PC-3 (cell line): Measurements from ENCODE around the gene CORIN. TPM values are rescaled to one million over a fixed set of nuclear protein-coding genes. Genes with fewer than 3 reads are reported as not detected.

Experiments used
- ATAC-seq: fragments of 200-7000 bp; cut with Tn5 transposase; 2 replicates; pipeline ENCODE4 v1.9.1; 2020; ENCODE audit warnings: mild to moderate bottlenecking, moderate library complexity
- BruUV-seq: library from RNA; stranded (reverse); fragments of 400-500 nt; replicated peaks from 2 replicates; lab custom pipeline; 2021; lab: Mats Ljungman, UMichigan
- CTCF ChIA-PET: fragments of 300-600 bp; sonication (Branson Sonifier 250); formaldehyde crosslinking; loops from one replicate; lab custom pipeline; 2022; ENCODE audit warnings: antibody characterized with exemption; lab: Charles Lee
- POLR2A ChIA-PET: fragments of 300-600 bp; sonication (Branson Sonifier 250); formaldehyde crosslinking; loops from one replicate; lab custom pipeline; 2022; ENCODE audit warnings: antibody characterized with exemption; ENCODE audit not compliant: unreplicated experiment; lab: Charles Lee
- DNase-seq: peaks from one replicate; pipeline ENCODE4 v3.0.0-alpha.2; 2015
- H2AFZ ChIP-seq: fragments of 300-600 bp; sonication (generic); 2 replicates; pipeline ENCODE4 v1.6.0; 2016; ENCODE audit warnings: antibody characterized with exemption, low read length
- H3F3A ChIP-seq: fragments of 300-600 bp; sonication (generic); one replicate; pipeline ENCODE4 v1.6.0; 2017; ENCODE audit warnings: antibody characterized with exemption, low read length, control low read depth, mild to moderate bottlenecking; ENCODE audit not compliant: unreplicated experiment
- H3K27ac ChIP-seq: fragments of 300-600 bp; sonication (generic); 2 replicates; pipeline ENCODE4 v1.5.1; 2016; ENCODE audit warnings: mild to moderate bottlenecking, low read length
- H3K27me3 ChIP-seq: fragments of 300-600 bp; sonication (generic); 2 replicates; pipeline ENCODE4 v1.6.1; 2016; ENCODE audit warnings: low read length, mixed read lengths
- H3K36me3 ChIP-seq: fragments of 300-600 bp; sonication (generic); 2 replicates; pipeline ENCODE4 v1.6.1; 2016; ENCODE audit warnings: low read depth, mixed run types, low read length, mixed read lengths
- H3K4me1 ChIP-seq: fragments of 300-600 bp; sonication (generic); 2 replicates; pipeline ENCODE4 v1.5.1; 2016; ENCODE audit warnings: low read length; ENCODE audit not compliant: insufficient read depth
- H3K4me2 ChIP-seq: fragments of 300-600 bp; sonication (generic); 2 replicates; pipeline ENCODE4 v1.6.0; 2016; ENCODE audit warnings: low read length
- H3K4me3 ChIP-seq: fragments of 300-600 bp; sonication (generic); 2 replicates; pipeline ENCODE4 v1.5.1; 2016; ENCODE audit warnings: mild to moderate bottlenecking, low read length, mixed read lengths
- H3K79me2 ChIP-seq: fragments of 300-600 bp; sonication (generic); 2 replicates; pipeline ENCODE4 v1.6.1; 2017; ENCODE audit warnings: low read length, mixed read lengths
- H3K9ac ChIP-seq: fragments of 300-600 bp; sonication (generic); 2 replicates; pipeline ENCODE4 v1.6.0; 2016; ENCODE audit warnings: mild to moderate bottlenecking, low read length
- H3K9me2 ChIP-seq: fragments of 300-600 bp; sonication (generic); replicated peaks from 2 replicates; pipeline ENCODE4 v1.6.1; 2016; ENCODE audit warnings: mixed run types, low read length, mixed read lengths
- H3K9me3 ChIP-seq: fragments of 300-600 bp; sonication (generic); 2 replicates; pipeline ENCODE4 v1.6.1; 2016; ENCODE audit warnings: low read length, mixed read lengths
- H4K20me1 ChIP-seq: fragments of 300-600 bp; sonication (generic); 2 replicates; pipeline ENCODE4 v1.6.1; 2016; ENCODE audit warnings: low read length, mixed read lengths
- CTCF ChIP-seq: fragments of 300-600 bp; sonication (generic); conservative IDR thresholded peaks from 2 replicates; pipeline ENCODE4 v1.5.1; 2017; ENCODE audit warnings: antibody characterized with exemption, low read depth, mild to moderate bottlenecking, low read length
- EZH2 ChIP-seq: fragments of 300-600 bp; sonication (generic); IDR thresholded peaks from one replicate; pipeline ENCODE4 v1.6.1; 2017; ENCODE audit warnings: antibody characterized with exemption, mild to moderate bottlenecking, low read length; ENCODE audit not compliant: unreplicated experiment
- EZH2phosphoT487 ChIP-seq: fragments of 300-600 bp; sonication (generic); IDR thresholded peaks from 2 replicates; pipeline ENCODE4 v1.6.1; 2018; ENCODE audit warnings: mild to moderate bottlenecking, antibody characterized with exemption, low read length, borderline replicate concordance
- intact Hi-C: fragments of 100-400 bp; cut with micrococcal nuclease; formaldehyde crosslinking; loops from 2 replicates; pipeline ENCODE4 v1.9.0; 2023
- total RNA-seq: library from RNA; depleted of rRNA; stranded (reverse); fragments of >200 nt; gene quantifications from 2 replicates; pipeline ENCODE4 v1.2.3, GENCODE V29; 2014

CORIN gene
- total RNA-seq, 1 experiment from 2014 or later: not detected

GRCh38 chr4:47703956-47704355 lies 133.9 kb downstream of the CORIN start:
- Histone ChIP-seq H4K20me1 (no peaks in the 10 kb centered on the region), H3K27me3 (0 out of 2 replicates have a peak, but pooled peaks cover 10% of the 10 kb centered on the region), H3K79me2 (no peaks in the 10 kb centered on the region), H3K4me3 (no peak overlapping the region), H3K4me1 (no peaks in the 10 kb centered on the region), H3K9me3 (no peaks in the 10 kb centered on the region), H3K36me3 (no peaks in the 10 kb centered on the region), H3K9me2 (no peaks in the 10 kb centered on the region), H2AFZ (no peak overlapping the region), H3F3A (no peaks in the 10 kb centered on the region), H3K9ac (no peak overlapping the region), H3K27ac (no peak overlapping the region), H3K4me2 (no peak overlapping the region)
- POLR2A ChIA-PET: no interaction called here
- CTCF ChIA-PET: interaction anchor here (3.0 kb wide), 1 partner anchor 133 kb away, joined by 19 read pairs; no protein-coding TSS in a partner anchor
- intact Hi-C loops: loop anchor here (5.0 to 10.0 kb wide), 2 partner anchors 231 to 383 kb away; no protein-coding TSS in a partner anchor
- BruUV-seq: no TSS peak
- TF ChIP-seq CTCF (no peak), EZH2 (no peak), EZH2phosphoT487 (no peak)
- DNase-seq (no peak), ATAC-seq (no peak)

- no peaks in the 10 kb centered on the region for H3K36me3 ChIP-seq
- no peak overlapping the region for H3K4me3 ChIP-seq
- ChIA-PET CTCF (interaction anchor here (0.7 kb wide), 1 partner anchor 134 kb away, joined by 3 read pairs; no protein-coding TSS in a partner anchor), POLR2A (interaction anchor here (0.6 kb wide), 1 partner anchor 399 kb away, joined by 4 read pairs; no protein-coding TSS in a partner anchor)
- H3K9me2 ChIP-seq: no peaks in the 10 kb centered on the region
- no TSS peak for BruUV-seq
- H3F3A ChIP-seq: no peaks in the 10 kb centered on the region
- no peaks in the 10 kb centered on the region for H3K79me2 ChIP-seq
- no peaks in the 10 kb centered on the region for H3K4me1 ChIP-seq
- H3K27me3 ChIP-seq: 0 out of 2 replicates have a peak, but pooled peaks cover 10% of the 10 kb centered on the region
- no peak for DNase-seq
- H3K27ac ChIP-seq: no peak overlapping the region
- intact Hi-C loops: loop anchor here (5.0 to 10.0 kb wide), 2 partner anchors 232 to 384 kb away; no protein-coding TSS in a partner anchor
- H3K4me2 ChIP-seq: no peak overlapping the region
- no peak for ATAC-seq
- no peaks in the 10 kb centered on the region for H4K20me1 ChIP-seq
- no peaks in the 10 kb centered on the region for H3K9me3 ChIP-seq
- H2AFZ ChIP-seq: no peak overlapping the region
- no peak overlapping the region for H3K9ac ChIP-seq
- TF ChIP-seq CTCF: no peak
- no peak for TF ChIP-seq EZH2
- TF ChIP-seq EZH2phosphoT487: no peak
Measured at GRCh38 chr4:47703008-47703407, 134.9 kb downstream of the CORIN start.

GRCh38 chr4:47701286-47701685 lies 136.6 kb downstream of the CORIN start:
- POLR2A ChIA-PET: no interaction called here
- no peaks in the 10 kb centered on the region for H4K20me1 ChIP-seq
- H3K9me2 ChIP-seq: no peaks in the 10 kb centered on the region
- no peak overlapping the region for H3K4me2 ChIP-seq
- no peaks in the 10 kb centered on the region for H3K9me3 ChIP-seq
- intact Hi-C loops: loop anchor here (5.0 to 10.0 kb wide), 2 partner anchors 234 to 386 kb away; no protein-coding TSS in a partner anchor
- ATAC-seq: no peak
- no peak overlapping the region for H2AFZ ChIP-seq
- no peak for TF ChIP-seq EZH2phosphoT487
- TF ChIP-seq CTCF: no peak
- TF ChIP-seq EZH2: no peak
- no peak for DNase-seq
- no TSS peak for BruUV-seq
- no peaks in the 10 kb centered on the region for H3K79me2 ChIP-seq
- H3K9ac ChIP-seq: no peak overlapping the region
- H3K27me3 ChIP-seq: 0 out of 2 replicates have a peak, but pooled peaks cover 16% of the 10 kb centered on the region
- H3K27ac ChIP-seq: no peak overlapping the region
- no peak overlapping the region for H3K4me3 ChIP-seq
- H3K36me3 ChIP-seq: no peaks in the 10 kb centered on the region
- H3F3A ChIP-seq: no peaks in the 10 kb centered on the region
- CTCF ChIA-PET: interaction anchor here (0.7 kb wide), 1 partner anchor 232 kb away, joined by 3 read pairs; no protein-coding TSS in a partner anchor
- H3K4me1 ChIP-seq: no peaks in the 10 kb centered on the region
